ENCODE results near the gene RASIP1. TPM values are rescaled to one million over a fixed set of nuclear protein-coding genes. Genes with fewer than 3 reads are reported as not detected.
A peak's percentile ranks its signal among the peaks of the same experiment; 100 is the strongest.
"Not testable (repeated sequence)": the region's sequence is repeated elsewhere in the genome, so short reads cannot be mapped to it uniquely, and the experiment has no call there.

RASIP1 gene
- polyA plus RNA-seq, 3 donors, result 12.2 to 19.6 (median 16.6) TPM

DNA sequence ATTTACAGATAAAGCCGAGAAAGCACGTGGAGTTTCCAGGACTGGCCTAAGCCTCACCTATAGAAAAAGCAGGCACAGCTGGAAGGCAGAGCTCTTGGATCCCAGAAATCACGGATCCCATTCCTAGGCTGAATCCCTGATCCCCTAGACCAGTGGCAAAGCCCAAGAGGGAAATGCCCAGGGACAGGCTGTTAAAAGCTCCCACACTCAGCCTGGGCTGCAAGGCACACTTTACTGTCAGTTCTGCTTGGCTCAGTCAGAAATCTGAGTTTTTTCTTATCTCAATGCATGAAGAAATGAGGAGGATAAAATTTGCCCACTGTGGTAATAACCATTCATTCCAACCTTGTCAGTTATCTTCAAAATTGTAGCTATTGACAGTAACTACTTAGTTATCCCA lies 52.6 kb downstream of the RASIP1 start:
- DNase-seq (ENCODE audit: extremely low read depth in 1 of 11, low read depth in 9 of 11, low spot score in 4 of 11), result no peak

GRCh38 chr19:48686637-48687036 lies 53.8 kb downstream of the RASIP1 start:
- DNase-seq (ENCODE audit: extremely low read depth in 1 of 11, low read depth in 9 of 11, low spot score in 4 of 11), result not testable (repeated sequence)

DNA sequence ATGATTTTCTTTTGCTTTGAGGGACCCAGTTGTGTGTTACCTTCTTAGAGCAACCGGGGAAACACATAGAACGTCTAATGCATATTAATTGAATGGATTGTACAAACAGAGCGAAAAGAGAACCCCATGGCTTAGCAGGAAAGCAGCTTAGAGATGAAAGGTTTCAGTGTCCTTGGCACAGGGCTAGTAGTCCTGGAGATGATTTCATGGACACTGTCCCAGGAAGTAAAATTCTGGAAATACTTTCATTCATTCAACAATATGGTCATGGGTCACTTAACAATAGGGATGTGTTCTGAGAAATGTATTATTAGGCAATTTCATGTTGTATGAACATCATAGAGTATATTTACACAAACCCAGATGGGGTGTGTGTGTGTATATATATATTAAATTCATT lies 54.3 kb downstream of the RASIP1 start:
- DNase-seq (ENCODE audit: extremely low read depth in 1 of 11, low read depth in 9 of 11, low spot score in 4 of 11), result no peak

DNA sequence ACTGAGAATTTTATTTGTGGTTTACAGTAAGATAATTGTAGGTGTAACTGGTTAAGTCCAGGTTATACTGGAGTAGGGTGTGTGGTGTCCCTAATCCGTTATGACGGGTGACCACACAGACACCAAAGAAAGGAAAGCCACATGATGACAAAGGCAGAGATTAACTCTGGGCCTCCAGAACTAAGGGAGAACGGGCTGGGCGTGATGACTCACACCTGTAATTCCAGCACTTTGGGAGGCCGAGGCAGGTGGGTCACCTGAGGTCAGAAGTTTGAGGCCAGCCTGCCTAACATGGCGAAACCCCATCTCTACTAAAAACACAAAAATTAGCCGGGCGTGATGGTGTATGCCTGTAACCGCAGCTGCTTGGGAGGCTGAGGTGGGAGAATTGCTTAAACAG lies 54.8 kb downstream of the RASIP1 start:
- DNase-seq (ENCODE audit: extremely low read depth in 1 of 11, low read depth in 9 of 11, low spot score in 4 of 11), result no peak

DNA sequence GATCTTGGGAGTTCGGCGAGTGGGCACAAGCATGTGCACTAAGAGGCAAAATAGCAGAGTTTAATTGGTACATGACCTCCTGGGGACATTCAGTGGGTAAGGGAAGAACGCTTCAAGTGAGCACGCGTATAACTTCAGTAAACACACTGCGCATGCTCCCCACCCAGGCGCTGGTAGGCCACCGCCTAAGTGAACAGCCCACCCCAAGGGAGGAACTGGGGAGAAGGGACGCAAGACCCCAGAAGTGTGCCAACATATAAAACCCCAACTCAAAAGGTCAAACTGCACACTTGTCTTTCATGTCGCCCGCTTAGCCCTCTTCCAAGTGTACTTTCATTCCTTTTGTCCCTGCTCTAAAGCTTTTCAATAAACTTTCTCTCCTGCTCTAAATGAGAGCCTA lies 57.1 kb downstream of the RASIP1 start:
- DNase-seq (ENCODE audit: extremely low read depth in 1 of 11, low read depth in 9 of 11, low spot score in 4 of 11), result peak in 2 of 11 donors; percentile 32 to 52

DNA sequence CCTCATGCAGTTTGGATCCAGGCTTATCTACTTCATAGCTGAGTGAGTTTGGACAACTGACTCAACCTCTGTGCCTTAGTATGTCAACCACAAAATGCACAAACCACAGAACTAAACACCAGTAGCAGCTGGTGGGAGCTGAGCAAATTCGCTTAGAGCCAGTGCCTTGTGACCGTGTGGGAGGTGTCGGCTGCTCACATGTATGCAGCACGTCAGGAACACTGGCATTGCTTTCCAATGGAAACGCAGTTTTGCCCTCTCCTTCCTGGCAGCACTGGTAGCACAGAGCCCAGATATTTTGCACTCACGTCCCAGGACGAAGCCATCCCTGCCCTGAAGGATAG lies 59.3 kb downstream of the RASIP1 start:
- DNase-seq (ENCODE audit: extremely low read depth in 1 of 11, low read depth in 9 of 11, low spot score in 4 of 11), result no peak

DNA sequence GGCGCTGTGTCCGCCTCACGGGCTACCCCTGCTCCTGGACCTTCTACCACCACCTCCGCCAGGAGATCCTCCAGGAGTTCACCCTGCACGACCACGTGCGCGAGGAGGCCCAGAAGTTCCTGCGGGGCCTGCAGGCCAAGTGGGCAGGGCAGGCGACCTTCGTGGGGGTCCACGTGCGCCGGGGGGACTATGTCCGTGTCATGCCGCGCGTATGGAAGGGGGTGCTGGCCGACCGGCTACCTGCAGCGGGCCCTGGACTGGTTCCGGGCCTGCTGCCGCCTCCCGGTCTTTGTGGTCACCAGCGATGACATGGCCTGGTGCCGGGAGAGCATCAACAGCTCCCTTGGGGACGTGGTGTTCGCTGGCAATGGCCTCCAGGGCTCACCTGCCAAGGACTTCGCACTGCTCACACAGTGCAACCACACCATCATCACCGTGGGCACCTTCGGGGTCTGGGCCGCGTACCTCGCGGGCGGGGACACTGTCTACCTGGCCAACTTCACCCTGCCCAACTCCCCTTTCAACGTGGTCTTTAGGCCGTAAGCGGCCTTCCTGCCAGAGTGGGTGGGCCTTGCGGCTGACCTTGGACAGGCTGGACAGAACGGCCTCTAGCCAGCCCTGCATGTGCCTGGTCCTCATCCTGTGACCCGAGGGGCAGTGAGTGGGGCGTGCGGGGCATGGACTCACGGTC lies 59.8 kb downstream of the RASIP1 start:
- no peak for DNase-seq (ENCODE audit: extremely low read depth in 1 of 11, low read depth in 9 of 11, low spot score in 4 of 11)

DNA sequence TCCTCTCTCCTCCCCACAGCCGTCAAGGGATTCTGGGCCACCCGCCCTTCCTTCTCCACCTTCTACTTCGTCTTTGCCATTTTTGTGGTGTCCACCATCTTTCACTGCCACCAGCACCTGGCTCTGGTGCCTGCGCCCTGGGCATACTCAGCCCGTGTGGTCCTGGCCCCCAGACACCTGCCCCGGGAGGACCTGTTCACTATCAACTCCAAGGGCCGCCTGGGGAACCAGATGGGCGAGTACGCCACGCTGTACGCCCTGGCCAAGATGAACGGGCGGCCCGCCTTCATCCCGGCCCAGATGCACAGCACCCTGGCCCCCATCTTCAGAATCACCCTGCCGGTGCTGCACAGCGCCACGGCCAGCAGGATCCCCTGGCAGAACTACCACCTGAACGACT lies 60.4 kb downstream of the RASIP1 start:
- not testable (repeated sequence) for DNase-seq (ENCODE audit: extremely low read depth in 1 of 11, low read depth in 9 of 11, low spot score in 4 of 11)

DNA sequence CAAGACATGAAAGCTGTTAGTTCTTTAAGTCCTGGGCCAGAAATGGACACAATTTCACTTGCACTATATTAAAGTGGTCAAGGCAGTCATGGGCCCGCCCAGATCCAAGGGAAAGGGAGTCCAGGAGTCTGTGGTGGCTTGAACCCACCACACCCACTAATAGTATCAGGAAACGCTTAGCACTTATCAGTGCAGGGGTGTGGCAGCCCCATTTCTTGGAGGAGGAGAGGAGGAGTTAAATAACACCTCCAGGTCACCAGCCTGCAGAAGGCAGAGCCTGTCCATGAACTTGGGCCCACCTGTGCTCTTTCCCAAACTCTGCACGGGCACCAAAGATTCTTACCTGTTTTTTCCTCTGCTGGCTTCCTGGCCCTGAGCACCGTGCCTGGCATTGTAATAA lies 62.2 kb downstream of the RASIP1 start:
- no peak for DNase-seq (ENCODE audit: extremely low read depth in 1 of 11, low read depth in 9 of 11, low spot score in 4 of 11)

DNA sequence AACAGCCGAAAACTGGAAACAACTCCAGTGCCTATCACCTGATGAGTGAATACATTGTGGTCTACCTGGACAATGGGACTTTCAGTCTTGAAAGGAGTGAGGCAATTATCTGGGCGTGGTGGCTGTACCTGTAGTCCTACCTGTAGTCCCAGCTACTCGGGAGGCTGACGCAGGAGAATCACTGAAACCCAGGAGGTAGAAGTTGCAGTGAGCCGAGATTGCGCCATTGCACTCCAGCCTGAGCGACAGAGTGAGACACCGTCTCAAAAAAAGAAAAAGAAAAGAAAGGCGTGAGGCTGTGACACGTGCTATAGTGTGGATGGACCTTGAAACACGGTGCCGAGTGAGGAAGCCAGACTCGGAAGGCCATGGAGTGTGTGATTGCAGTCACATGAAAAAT lies 63.5 kb downstream of the RASIP1 start:
- no peak for DNase-seq (ENCODE audit: extremely low read depth in 1 of 11, low read depth in 9 of 11, low spot score in 4 of 11)

- no peak for DNase-seq (ENCODE audit: extremely low read depth in 1 of 11, low read depth in 9 of 11, low spot score in 4 of 11)
Measured at GRCh38 chr19:48676487-48676886, 63.9 kb downstream of the RASIP1 start.

GRCh38 chr19:48674921-48675824 lies 65.2 kb downstream of the RASIP1 start:
- DNase-seq (ENCODE audit: extremely low read depth in 1 of 11, low read depth in 9 of 11, low spot score in 4 of 11), result peak; percentile 64 to 88 (median 77)

DNA sequence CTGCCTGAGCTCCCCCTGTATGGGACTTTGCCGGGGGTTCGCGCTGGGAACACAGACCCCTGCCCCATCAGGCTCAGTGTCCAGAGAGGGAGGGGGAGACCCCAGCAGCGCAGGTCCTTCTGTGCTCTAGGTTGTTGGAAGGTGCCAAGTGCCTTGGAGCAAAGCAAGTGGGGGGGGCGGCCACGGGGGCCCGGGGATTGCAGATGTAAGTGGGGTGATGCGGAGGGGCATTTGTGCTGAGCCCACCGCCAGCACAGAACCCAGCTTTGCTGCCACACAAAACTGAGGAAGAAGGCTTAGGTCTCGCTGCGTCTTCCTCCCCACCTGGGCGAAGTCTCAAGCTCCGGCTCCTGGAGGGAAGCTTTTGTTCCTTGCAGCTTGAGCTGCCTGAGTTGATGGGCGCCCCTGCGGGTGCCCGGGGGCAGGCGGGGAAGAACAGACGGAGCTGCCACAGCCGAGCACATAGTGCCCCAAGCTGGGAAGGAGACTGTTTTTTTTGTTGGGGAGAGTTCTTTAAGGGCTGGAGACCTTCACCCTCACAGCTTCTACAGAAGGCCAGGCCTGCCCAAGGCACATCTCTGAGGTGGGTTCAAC lies 66.1 kb downstream of the RASIP1 start:
- DNase-seq (ENCODE audit: extremely low read depth in 1 of 11, low read depth in 9 of 11, low spot score in 4 of 11), result no peak

GRCh38 chr19:48673436-48674100 lies 66.8 kb downstream of the RASIP1 start:
- DNase-seq (ENCODE audit: extremely low read depth in 1 of 11, low read depth in 9 of 11, low spot score in 4 of 11), result no peak

DNA sequence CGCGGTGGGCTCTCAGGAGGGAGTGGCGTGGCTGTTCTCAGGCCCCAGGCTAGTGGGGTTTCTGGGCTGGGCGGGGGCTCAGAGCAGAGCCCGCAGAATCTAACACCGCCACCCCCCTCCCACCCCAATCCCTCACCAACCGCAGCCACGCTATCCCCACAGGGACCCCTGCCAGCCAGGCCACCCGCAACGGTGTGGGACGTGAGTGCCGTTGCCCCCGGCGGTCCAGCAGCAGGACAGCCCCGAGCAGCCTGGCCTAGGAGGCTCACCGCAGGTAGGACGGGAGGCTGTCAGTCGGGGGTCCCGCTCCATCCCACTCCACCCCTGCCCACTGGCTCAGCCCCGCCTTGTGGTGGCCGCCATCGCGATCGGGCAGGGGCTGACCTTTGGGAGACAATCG lies 67.4 kb downstream of the RASIP1 start, which contains the start of gene NTN5:
Gene NTN5, minus strand, starts transcription at position 24 of the 400 bp plus-strand sequence. CDS start 2,031 bp downstream, outside the sequence.
- no peak for DNase-seq (ENCODE audit: extremely low read depth in 1 of 11, low read depth in 9 of 11, low spot score in 4 of 11)

DNA sequence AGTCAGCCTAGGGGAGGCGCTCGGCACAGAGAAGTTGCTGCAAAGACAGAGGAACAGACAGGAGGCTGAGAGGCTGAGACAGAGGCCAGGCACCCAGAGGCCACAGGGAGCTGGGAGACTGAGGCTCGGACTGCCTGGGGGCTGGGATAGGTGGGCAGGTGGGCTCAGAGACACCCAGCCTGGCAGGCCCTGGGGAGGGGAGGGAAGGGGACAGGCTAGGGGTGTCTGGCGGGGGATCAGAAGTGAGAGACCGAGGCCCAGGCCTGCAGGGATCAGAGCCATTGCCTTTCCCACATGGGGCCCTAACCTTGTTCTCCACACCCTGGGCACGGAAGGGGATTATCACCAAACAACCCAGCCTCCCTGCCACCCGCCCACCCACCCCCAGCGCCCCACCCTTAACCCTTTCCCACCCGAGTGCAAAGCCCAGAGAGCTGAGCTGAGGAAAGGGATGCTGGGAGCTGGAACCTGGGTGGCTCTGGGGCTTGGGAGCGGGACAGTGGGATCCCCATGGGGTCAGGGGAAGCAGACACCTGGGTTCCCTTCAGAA lies 68.9 kb downstream of the RASIP1 start:
- no peak for DNase-seq (ENCODE audit: extremely low read depth in 1 of 11, low read depth in 9 of 11, low spot score in 4 of 11)

- DNase-seq (ENCODE audit: extremely low read depth in 1 of 11, low read depth in 9 of 11, low spot score in 4 of 11), result no peak
Measured at GRCh38 chr19:48670699-48671445, 69.5 kb downstream of the RASIP1 start.
